Pancreas (tissue), 10 donors: ENCODE results near the gene RNF208. TPM values are rescaled to one million over a fixed set of nuclear protein-coding genes. Genes with fewer than 3 reads are reported as not detected.

Experiments used
- ATAC-seq, 4 donors: fragments of 200-7000 bp; cut with Tn5 transposase; one replicate each; pipeline versions ENCODE4 v1.8.0 to v1.9.1; 2020; ENCODE audit warnings: mild to moderate bottlenecking in 4 of 4, moderate library complexity in 4 of 4
- DNase-seq, 6 donors: peaks; one replicate each; pipeline ENCODE4 v3.0.0-alpha.2; 2020
- FAIRE-seq: peaks from 2 replicates; lab custom pipeline; 2012; peaks lifted over from hg19 to GRCh38; lab: Jason Lieb, UNC
- H3K27ac ChIP-seq, 4 donors: fragments of 200-600 bp; sonication (generic); 1 replicate in 3 of 4; 2 replicates in 1 of 4; pipeline versions ENCODE4 v1.5.0 to v1.8.0; 2020
- H3K27me3 ChIP-seq, 4 donors: fragments of 200-600 bp; one replicate each; pipeline ENCODE4 v1.8.0; 2021
- H3K36me3 ChIP-seq, 3 donors: fragments of 200-600 bp; sonication (generic) in 1 of 3; one replicate each; pipeline versions ENCODE4 v1.5.0 to v1.8.0; 2020 to 2021
- H3K4me1 ChIP-seq, 3 donors: fragments of 200-600 bp; one replicate each; pipeline ENCODE4 v1.8.0; 2021
- H3K4me3 ChIP-seq, 4 donors: fragments of 200-600 bp; sonication (generic) in 2 of 4; one replicate each; pipeline versions ENCODE4 v1.5.0 to v1.8.0; 2020 to 2021
- H3K9me3 ChIP-seq, 4 donors: fragments of 200-600 bp; one replicate each; pipeline ENCODE4 v1.8.0; 2021
- WGBS, 2 donors: extraction: QIAGEN DNeasy Blood & Tissue Kit; methylation state at CpG; one replicate each; pipeline ENCODE4 v1.1.7; 2013; 5-methylcytosine and 5-hydroxymethylcytosine counted together
- intact Hi-C, 3 donors: fragments of 100-400 bp; cut with DNase I; formaldehyde crosslinking; loops; one replicate each; pipeline versions ENCODE4 v1.11.1 to v1.14.2; 2022
- polyA plus RNA-seq, 2 donors: library from polyadenylated mRNA; stranded (reverse); fragments of 200-250 nt; gene quantifications; one replicate each; pipeline ENCODE4 v1.2.3, GENCODE V29; 2013
- total RNA-seq, 6 donors: library from RNA; stranded (reverse); fragmentation: NEBNext Ultra II Directional in 4 of 6; extraction: Animal tissue kit (Norgen Biotek cat#: 25700) in 4 of 6; gene quantifications; one replicate each; pipeline versions ENCODE4 v1.2.1 to v1.2.4, GENCODE V29; 2021 to 2023
- TF ChIP-seq, protein P1 (sequence below), 4 donors: fragments of 200-600 bp; sonication (generic) in 3 of 4; IDR thresholded peaks; one replicate each; pipeline versions ENCODE4 v1.5.0 to v1.8.0; 2021; ENCODE audit warnings: antibody characterized with exemption in 4 of 4
- donor health status: healthy with polysubstance abuse.
- donor health status: DM: no; HTN: no; CAD: no; lungs with moderate emphysema.
- donor health status: DM: no; HTN: no; CAD: no.
- donor health status: control.
- donor health status: control.
- donor health status: Bipolar disorder and iron deficiency.
- donor health status: DM: yes; HTN: yes; CAD: no.
- donor health status: DM: no; HTN: no; CAD: no.
- donor health status: DM: no; HTN: no; CAD: no.
- donor health status: DM: yes; HTN: yes; CAD: no.

RNF208 gene
- total and polyA plus RNA-seq, 8 donors = 3.3 to 20.7 (median 3.4) TPM

DNA sequence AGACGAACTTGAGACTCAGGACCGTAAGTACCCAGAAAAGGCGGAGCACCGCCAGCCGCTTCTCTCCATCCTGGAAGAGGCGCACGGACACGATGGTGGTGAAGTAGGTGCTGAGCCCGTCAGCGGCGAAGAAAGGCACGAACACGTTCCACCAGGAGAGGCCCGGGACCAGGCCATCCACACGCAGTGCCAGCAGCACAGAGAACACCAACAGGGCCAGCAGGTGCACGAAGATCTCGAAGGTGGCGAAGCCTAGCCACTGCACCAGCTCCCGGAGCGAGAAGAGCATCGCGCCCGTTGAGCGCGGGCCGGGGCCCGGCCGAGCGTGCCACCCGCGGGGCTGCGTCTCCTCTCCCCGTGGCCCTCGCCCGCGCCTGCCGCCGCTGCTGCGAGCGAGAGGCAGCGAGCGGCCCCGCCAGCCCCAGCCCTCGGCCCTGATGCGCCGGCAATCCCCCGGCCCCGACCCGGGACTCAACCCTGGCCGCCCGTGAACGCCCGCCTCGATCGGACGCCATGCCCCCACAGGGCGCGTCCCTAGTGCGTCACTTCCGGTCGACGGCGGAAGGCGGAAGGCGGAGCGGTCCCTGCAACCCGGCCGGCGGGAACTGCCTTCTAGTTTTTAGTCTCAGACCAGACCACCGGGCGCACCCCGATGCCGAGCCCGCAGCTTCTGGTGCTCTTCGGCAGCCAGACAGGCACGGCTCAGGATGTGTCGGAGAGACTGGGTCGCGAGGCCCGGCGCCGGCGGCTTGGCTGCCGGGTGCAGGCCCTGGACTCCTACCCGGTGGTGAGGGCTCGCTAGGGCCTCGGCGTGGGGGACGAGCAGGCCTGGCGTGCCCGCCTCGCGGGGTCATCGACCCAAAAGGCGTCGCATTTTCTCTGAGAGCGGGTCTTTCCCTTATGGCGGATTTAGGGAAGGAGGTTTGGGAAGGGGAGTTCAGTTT is 16.6 kb downstream of the RNF208 start, which contains the start of the genes NDOR1 and TMEM203:
Gene NDOR1, plus strand, starts transcription at position 575 of the 944 bp plus-strand sequence. Its CDS starts 78 bp downstream, at position 653.
Gene TMEM203, minus strand, starts transcription at position 523 of the 944 bp plus-strand sequence. Its CDS starts 234 bp downstream, at position 289.
- H3K4me3 ChIP-seq = peak within 1 kb of the TSS; percentile 65 to 97 (median 88)
- H3K27ac ChIP-seq = peak within 1 kb of the TSS; percentile 74 to 88 (median 81)
- DNase-seq = peak; percentile 86 to 99 (median 92)
- no peak for FAIRE-seq
- peak; percentile 57 to 78 (median 66) for ATAC-seq
- no peaks in the 10 kb centered on the region for H3K36me3 ChIP-seq
- intact Hi-C loops = no loop called here
- 0% methylated on average over 60 to 98 of the region's 98 CpGs for WGBS, 2 donors
- no peaks in the 10 kb centered on the region for H3K9me3 ChIP-seq
- TF ChIP-seq, protein P1, sequence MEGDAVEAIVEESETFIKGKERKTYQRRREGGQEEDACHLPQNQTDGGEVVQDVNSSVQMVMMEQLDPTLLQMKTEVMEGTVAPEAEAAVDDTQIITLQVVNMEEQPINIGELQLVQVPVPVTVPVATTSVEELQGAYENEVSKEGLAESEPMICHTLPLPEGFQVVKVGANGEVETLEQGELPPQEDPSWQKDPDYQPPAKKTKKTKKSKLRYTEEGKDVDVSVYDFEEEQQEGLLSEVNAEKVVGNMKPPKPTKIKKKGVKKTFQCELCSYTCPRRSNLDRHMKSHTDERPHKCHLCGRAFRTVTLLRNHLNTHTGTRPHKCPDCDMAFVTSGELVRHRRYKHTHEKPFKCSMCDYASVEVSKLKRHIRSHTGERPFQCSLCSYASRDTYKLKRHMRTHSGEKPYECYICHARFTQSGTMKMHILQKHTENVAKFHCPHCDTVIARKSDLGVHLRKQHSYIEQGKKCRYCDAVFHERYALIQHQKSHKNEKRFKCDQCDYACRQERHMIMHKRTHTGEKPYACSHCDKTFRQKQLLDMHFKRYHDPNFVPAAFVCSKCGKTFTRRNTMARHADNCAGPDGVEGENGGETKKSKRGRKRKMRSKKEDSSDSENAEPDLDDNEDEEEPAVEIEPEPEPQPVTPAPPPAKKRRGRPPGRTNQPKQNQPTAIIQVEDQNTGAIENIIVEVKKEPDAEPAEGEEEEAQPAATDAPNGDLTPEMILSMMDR (IDR thresholded peaks at IDR 0.05) = no peak
- no peaks in the 10 kb centered on the region for H3K27me3 ChIP-seq
- H3K4me1 ChIP-seq = peaks cover 19 to 38% (median 22%) of the 10 kb centered on the region in 3 donors

DNA sequence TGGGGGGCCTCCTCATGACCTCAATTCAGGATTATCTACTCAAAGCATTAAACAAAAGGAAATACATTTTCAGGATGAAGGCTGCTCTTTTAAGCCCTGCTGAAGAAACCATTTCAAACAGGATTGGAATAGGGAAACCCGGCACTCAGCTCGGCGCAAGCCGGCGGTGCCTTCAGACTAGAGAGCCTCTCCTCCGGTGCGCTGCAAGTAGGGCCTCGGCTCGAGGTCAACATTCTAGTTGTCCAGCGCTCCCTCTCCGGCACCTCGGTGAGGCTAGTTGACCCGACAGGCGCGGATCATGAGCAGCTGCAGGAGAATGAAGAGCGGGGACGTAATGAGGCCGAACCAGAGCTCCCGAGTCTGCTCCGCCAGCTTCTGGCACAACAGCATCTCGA is 17.3 kb downstream of the RNF208 start:
- 5 to 7% methylated on average over 21 of the region's 21 CpGs for WGBS, 2 donors

DNA sequence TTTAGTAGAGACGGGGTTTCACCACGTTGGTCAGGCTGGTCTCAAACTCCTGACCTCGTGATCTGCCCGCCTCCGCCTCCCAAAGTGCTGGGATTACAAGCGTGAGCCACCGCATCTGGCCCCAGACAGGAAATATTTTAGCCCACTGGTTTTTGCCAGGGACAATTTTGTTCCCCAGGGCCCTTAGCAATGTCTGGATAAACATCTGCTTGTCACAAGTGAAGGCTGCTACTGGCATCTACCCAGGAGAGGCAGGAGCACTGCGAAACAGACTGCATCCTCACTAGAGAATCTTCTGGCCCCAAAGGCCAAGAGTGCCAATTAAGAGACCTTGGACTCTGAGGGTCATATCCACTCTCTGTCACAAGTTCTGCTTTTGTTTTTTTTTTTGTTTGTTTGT is 19.1 kb downstream of the RNF208 start:
- DNase-seq = no peak
- no peak for ATAC-seq
- H3K4me3 ChIP-seq = no peak overlapping the region
- H3K27ac ChIP-seq = no peak overlapping the region
- intact Hi-C loops = no loop called here
- H3K36me3 ChIP-seq = no peaks in the 10 kb centered on the region
- WGBS, 2 donors = 77% methylated on average over 8 of the region's 8 CpGs
- peaks cover 19 to 38% (median 22%) of the 10 kb centered on the region in 3 donors for H3K4me1 ChIP-seq
- no peaks in the 10 kb centered on the region for H3K27me3 ChIP-seq
- H3K9me3 ChIP-seq = no peaks in the 10 kb centered on the region
- no peak for FAIRE-seq
- TF ChIP-seq, protein P1 (IDR thresholded peaks at IDR 0.05) = no peak

More for the DNA sequence above, 17.3 kb downstream of the RNF208 start:
- Histone ChIP-seq H3K4me1 (peaks cover 19 to 38% (median 22%) of the 10 kb centered on the region in 3 donors), H3K27ac (peak overlapping the region; percentile 74 to 88 (median 81)), H3K9me3 (no peaks in the 10 kb centered on the region), H3K4me3 (peak overlapping the region; percentile 65 to 97 (median 88)), H3K27me3 (no peaks in the 10 kb centered on the region), H3K36me3 (no peaks in the 10 kb centered on the region)
- intact Hi-C loops = no loop called here
- ATAC-seq = no peak
- FAIRE-seq = no peak
- TF ChIP-seq, protein P1 (IDR thresholded peaks at IDR 0.05) = no peak
- DNase-seq = peak in 2 of 6 donors; percentile 37 to 55

DNA sequence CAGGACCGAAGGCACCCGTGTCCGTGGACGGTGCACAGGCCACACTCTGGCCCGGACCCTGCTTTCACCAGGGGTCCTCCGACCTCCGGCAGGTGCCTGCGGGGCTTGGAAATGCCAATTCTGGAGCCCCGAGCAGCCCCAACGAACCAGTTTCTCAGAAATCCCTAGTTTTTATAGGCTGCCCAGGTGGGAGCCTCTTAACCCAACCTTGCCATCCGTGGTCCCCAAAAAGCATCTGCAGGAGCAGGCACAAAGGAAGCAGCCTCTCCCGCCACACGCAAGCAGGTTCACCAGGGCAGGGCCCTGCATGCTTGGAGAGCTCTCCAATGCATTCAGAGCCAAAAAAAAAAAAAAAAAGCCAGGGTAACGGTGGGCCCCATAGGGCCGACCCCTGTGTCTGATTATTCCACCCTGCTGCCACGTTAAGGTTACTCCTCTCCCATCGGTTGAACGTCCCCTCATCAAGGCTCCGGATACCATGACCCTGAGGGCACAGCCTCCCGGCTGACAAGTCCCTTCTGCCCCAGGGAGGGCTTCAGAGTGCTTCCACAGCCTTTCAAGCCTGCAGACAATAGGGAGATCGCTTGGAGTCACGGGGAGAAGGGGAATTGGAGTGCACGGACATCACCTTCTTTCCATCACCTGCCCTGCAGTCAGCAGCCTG is 20.7 kb downstream of the RNF208 start:
- peak overlapping the region; percentile 73 to 86 (median 82) for H3K27ac ChIP-seq
- intact Hi-C loops = no loop called here
- H3K27me3 ChIP-seq = no peaks in the 10 kb centered on the region
- TF ChIP-seq, protein P1 (IDR thresholded peaks at IDR 0.05) = no peak
- H3K4me1 ChIP-seq = peaks cover 15 to 31% (median 17%) of the 10 kb centered on the region in 3 donors
- no peaks in the 10 kb centered on the region for H3K9me3 ChIP-seq
- H3K36me3 ChIP-seq = no peaks in the 10 kb centered on the region
- no peak for FAIRE-seq
- 13 to 16% methylated on average over 23 of the region's 23 CpGs for WGBS, 2 donors
- H3K4me3 ChIP-seq = peak overlapping the region; percentile 36 to 80 (median 48)
- no peak for ATAC-seq
- DNase-seq = no peak
